Calu3 (cell line): ENCODE data around the gene NR2F6. TPM values are rescaled to one million over a fixed set of nuclear protein-coding genes. Genes with fewer than 3 reads are reported as not detected.

Experiments used
- BruUV-seq: library from RNA; stranded (reverse); fragments of 400-500 nt; replicated peaks from 2 replicates; lab custom pipeline; 2021; lab: Mats Ljungman, UMichigan
- CTCF ChIA-PET: fragments of 300-600 bp; sonication (Branson Sonifier 250); formaldehyde crosslinking; loops from one replicate; lab custom pipeline; 2022; ENCODE audit warnings: antibody characterized with exemption; lab: Charles Lee
- DNase-seq: peaks from one replicate; pipeline ENCODE4 v3.0.0; 2022
- H3K27ac Mint-ChIP-seq: one replicate; pipeline ENCODE4 v1.8.0; 2022; ENCODE audit warnings: mixed read lengths; ENCODE audit not compliant: unreplicated experiment
- H3K27me3 Mint-ChIP-seq: one replicate; pipeline ENCODE4 v1.8.0; 2022; ENCODE audit warnings: mixed read lengths; ENCODE audit not compliant: unreplicated experiment
- H3K36me3 Mint-ChIP-seq: one replicate; pipeline ENCODE4 v1.8.0; 2022; ENCODE audit warnings: mild to moderate bottlenecking, moderate library complexity, mixed read lengths; ENCODE audit not compliant: insufficient read depth, unreplicated experiment
- H3K4me1 Mint-ChIP-seq: one replicate; pipeline ENCODE4 v1.8.0; 2022; ENCODE audit warnings: mild to moderate bottlenecking, low read depth, mixed read lengths; ENCODE audit not compliant: unreplicated experiment
- H3K4me3 Mint-ChIP-seq: one replicate; pipeline ENCODE4 v1.8.0; 2022; ENCODE audit warnings: mild to moderate bottlenecking, low read depth, moderate library complexity, mixed read lengths; ENCODE audit not compliant: unreplicated experiment
- H3K9me3 Mint-ChIP-seq: one replicate; pipeline ENCODE4 v1.8.0; 2022; ENCODE audit warnings: low read depth, mixed read lengths; ENCODE audit not compliant: unreplicated experiment
- CTCF ChIP-seq: fragments of 200-600 bp; IDR thresholded peaks from one replicate; pipeline ENCODE4 v1.8.0; 2022; ENCODE audit warnings: antibody characterized with exemption; ENCODE audit not compliant: unreplicated experiment
- intact Hi-C: fragments of 100-400 bp; cut with micrococcal nuclease; formaldehyde crosslinking; loops from one replicate; pipeline ENCODE4 v1.10.0; 2022; ENCODE audit not compliant: unreplicated experiment
- total RNA-seq: library from RNA; stranded (reverse); gene quantifications from 2 replicates; pipeline ENCODE4 v1.2.3, GENCODE V29; 2022

NR2F6 gene
- total RNA-seq, 1 experiment from 2014 or later = 34.6 TPM

DNA sequence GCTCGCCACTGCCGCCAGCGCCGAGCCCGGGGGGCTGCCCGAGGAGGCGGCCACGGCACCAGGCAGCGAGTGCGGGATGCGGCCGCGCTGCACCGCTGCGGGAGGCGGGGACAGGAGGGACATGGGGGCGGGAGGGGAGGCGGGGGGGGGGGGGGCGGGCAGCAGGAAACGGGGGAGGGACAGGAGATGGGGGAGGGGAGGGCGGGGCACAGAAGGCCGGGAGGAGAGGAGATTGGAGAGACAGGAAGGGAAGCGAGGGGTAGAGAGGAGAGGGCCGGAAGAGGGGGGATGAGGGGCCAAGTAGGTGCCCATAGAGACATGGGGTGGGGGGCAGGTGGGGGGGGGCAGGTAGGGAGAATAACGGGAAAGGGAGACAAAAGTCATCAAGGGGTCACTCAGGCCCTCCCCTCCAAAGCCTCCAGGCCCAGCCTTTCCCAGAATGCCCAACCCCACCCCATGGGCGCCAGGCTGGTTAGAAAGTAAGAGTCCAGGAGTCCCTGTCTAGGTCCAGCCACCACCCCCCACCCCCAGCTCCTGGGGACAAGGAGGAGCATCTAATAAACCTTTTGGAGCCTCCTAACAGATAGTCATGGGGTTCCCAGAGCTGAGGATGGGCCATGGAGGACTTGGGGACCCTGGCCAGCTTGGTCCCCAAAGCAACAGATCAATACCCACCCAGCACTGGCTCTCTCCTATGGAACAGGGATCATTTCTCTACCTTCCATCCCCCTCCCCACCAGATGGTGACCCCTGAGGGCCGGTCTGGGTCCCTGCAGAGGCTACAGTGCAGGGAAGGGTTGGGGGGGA is 9.5 kb downstream of the NR2F6 start:
- CTCF ChIA-PET = no interaction called here
- H3K27ac Mint-ChIP-seq = no peak overlapping the region
- no peak for DNase-seq
- intact Hi-C loops = no loop called here
- BruUV-seq = no TSS peak
- no peaks in the 10 kb centered on the region for H3K27me3 Mint-ChIP-seq
- H3K4me3 Mint-ChIP-seq = peak overlapping the region; percentile 63
- H3K9me3 Mint-ChIP-seq = no peaks in the 10 kb centered on the region
- H3K36me3 Mint-ChIP-seq = peaks cover 41% of the 10 kb centered on the region
- no peak for TF ChIP-seq CTCF
- peaks cover 8% of the 10 kb centered on the region for H3K4me1 Mint-ChIP-seq

GRCh38 chr19:17235300-17235970 is 10.3 kb downstream of the NR2F6 start:
- TF ChIP-seq CTCF = no peak
- no peaks in the 10 kb centered on the region for H3K9me3 Mint-ChIP-seq
- peak overlapping the region; percentile 63 for H3K4me3 Mint-ChIP-seq
- no peaks in the 10 kb centered on the region for H3K27me3 Mint-ChIP-seq
- peaks cover 46% of the 10 kb centered on the region for H3K36me3 Mint-ChIP-seq
- intact Hi-C loops = no loop called here
- no peak overlapping the region for H3K27ac Mint-ChIP-seq
- BruUV-seq = no TSS peak
- CTCF ChIA-PET = no interaction called here
- H3K4me1 Mint-ChIP-seq = peaks cover 1% of the 10 kb centered on the region
- DNase-seq = peak; percentile 33

GRCh38 chr19:17234911-17235299 is 10.8 kb downstream of the NR2F6 start:
- DNase-seq = peak; percentile 53
- CTCF ChIA-PET = no interaction called here

DNA sequence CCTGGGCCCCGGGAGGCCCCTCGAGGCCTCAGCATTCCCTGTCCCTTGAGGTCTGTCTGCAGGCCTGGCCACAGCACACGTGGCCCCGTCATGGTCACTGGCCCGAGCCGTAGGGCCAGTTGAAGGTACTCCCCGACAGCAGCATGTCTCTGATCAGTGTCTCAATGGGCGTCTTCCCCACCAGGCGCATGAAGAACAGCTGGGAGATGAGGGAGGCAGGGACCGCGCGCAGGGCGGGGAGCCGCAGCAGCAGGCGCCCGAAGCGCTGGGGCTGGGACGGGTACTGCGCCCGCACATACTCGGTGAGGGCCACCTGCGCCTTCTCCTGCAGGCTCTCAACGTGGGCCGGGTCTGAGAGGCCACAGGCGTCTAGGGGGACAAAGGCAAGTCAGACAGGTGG is 13.5 kb downstream of the NR2F6 start:
- no TSS peak for BruUV-seq
- H3K27me3 Mint-ChIP-seq = no peaks in the 10 kb centered on the region
- no peak for DNase-seq
- H3K36me3 Mint-ChIP-seq = peaks cover 44% of the 10 kb centered on the region
- no peaks in the 10 kb centered on the region for H3K4me1 Mint-ChIP-seq
- no peak overlapping the region for H3K4me3 Mint-ChIP-seq
- intact Hi-C loops = no loop called here
- no peak overlapping the region for H3K27ac Mint-ChIP-seq
- CTCF ChIA-PET = no interaction called here
- TF ChIP-seq CTCF = no peak
- no peaks in the 10 kb centered on the region for H3K9me3 Mint-ChIP-seq

More at GRCh38 chr19:17234911-17235299, 10.8 kb downstream of the NR2F6 start:
- Mint-ChIP-seq H3K4me1 (no peaks in the 10 kb centered on the region), H3K9me3 (no peaks in the 10 kb centered on the region), H3K36me3 (peaks cover 49% of the 10 kb centered on the region), H3K27ac (no peak overlapping the region), H3K27me3 (no peaks in the 10 kb centered on the region), H3K4me3 (peak overlapping the region; percentile 63)
- intact Hi-C loops = no loop called here
- no peak for TF ChIP-seq CTCF
- no TSS peak for BruUV-seq
